SHP77 treated with DMSO at 0.1 percent for 48 hours (cell line): Measurements from ENCODE around the gene OSTF1.

Experiments used
- DNase-seq: peaks from one replicate; lab custom pipeline; 2025; lab: John Stamatoyannopoulos, UW

OSTF1 gene

DNA sequence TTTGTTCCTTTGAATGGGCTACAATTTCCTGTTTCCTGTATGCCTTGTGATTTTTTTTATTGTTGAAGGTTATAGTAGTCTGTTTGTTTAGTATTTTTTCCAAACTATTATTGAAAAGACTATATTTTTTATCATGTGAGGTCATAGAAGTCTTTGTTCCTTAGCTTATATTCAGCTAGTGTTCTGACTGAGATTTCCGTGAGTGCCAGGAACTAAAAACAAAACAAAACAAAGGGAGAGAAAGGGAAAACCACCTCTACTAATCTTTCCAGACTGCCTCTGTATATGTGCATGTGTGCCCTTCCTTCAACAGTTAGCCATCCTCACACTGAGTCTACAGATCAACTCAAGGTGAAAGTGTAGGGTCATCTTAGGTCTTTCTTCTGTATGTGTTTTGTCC lies 79.0 kb downstream of the OSTF1 start:
- no peak for DNase-seq

DNA sequence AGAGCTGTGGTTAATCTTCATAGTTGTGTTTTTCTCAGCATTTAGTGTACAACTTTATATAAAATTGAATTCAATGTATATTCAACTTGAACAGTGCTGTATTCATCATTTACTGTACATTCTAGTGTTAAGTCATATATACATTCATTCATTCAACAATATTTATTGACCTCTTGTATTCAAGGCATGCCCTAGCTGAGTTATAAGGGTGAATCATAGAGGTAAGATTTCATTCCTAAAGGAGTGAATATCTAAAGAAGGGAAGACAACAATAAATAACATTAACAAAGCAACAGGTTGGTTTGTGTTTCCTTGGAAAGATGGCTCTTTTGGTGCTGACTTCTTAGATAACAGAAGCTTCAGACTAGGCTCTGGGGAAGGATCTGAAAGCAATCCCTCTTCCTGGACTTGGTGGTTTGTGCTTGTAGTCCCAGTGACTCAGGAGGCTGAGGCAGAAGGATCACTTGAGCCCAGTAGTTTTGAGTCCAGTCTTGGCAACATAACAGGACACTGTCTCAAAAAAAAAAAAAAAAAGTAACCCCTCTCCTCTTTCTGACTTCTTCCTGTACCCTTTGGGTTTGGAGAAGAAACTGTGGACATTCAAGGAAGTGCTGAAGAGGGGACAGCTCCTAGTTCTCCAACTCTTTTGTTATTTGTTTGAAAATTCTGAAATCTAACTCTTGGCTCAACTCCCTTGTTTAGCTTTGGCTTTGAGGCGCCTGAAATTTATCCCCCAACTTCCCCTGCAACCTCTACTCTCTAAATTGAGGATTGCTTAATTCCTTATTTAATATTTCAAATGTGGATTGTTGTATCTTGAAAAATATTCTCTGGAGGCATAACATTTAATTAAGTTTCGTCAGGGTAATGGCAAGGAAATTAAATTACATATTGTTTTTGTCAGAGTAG lies 80.2 kb downstream of the OSTF1 start:
- no peak for DNase-seq

DNA sequence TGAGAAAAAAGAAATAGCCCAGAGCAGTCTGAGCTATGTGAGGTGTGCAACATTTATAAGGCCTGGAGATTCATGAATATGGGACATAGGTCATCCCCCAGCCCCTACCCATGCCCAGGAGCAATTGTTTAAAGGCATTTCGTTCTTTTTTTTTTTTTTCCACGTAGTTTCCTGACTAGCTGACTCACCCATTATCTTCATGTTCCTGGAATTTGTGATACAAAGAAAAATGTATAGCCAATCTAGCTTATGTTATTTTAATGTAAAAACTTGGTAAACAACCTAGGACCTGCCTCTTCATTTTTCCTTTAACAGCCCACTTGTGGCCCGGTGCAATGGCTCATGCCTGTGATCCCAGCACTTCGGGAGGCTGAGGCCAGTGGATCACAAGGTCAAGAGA lies 81.3 kb downstream of the OSTF1 start:
- DNase-seq: no peak

DNA sequence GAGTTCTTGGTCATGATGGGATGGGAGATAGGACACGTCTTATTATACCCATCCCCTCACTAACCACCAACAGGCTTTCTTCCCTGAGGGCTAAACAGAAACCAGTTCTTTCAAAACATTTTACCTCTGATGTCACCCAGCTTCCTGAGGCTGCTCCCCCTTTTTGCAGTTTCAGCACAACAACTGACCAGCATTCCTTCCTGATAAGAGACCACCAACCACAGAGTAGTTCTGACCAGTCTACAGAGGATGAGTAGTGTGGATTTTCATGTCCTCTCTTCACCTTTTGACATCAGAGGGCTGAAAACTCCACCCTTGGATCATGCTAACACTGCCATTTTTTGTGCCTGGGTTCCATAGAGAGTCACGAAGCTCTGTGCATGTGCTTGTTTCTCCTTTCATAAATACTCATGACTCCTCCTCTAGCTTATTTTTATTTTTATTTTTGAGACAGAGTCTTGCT lies 82.6 kb downstream of the OSTF1 start:
- DNase-seq: no peak

DNA sequence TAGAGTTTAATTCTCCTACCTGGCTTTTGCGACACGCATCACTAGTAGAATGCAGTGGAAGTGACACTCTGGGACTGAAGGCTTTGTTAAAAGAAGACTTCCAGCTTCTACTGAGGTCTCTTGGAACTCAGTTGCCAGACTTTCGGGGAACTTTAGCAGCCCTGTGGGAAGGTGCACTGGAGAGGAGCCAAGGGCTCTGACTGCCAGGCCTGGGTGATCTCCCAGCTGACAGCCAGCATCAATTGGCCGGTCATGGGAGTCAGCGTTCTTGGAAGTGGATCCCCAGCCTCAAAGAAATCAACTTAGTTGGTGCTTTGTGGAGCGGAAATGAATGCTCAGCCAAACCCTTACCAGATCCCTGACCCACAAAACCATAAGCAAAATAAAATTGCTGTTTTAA lies 87.1 kb downstream of the OSTF1 start:
- no peak for DNase-seq

DNA sequence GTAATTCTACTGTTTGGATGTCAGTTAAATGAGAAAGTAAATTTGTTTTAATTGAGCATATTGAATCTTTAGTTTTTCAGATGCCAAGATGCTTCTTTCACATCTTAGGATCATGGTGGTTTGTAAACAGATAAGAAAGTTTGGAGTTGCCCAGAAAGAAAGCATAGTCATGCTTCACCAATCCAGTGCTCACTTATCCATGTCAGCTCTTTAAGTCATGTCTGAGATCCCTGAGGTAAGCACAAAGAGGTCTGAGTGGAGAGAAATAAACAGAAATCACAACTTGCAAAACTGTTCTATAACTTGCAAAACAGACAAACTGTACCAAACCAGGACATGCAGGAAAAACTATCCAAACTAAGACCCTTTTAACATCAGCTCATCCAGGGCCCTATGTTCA lies 87.7 kb downstream of the OSTF1 start:
- DNase-seq: no peak

DNA sequence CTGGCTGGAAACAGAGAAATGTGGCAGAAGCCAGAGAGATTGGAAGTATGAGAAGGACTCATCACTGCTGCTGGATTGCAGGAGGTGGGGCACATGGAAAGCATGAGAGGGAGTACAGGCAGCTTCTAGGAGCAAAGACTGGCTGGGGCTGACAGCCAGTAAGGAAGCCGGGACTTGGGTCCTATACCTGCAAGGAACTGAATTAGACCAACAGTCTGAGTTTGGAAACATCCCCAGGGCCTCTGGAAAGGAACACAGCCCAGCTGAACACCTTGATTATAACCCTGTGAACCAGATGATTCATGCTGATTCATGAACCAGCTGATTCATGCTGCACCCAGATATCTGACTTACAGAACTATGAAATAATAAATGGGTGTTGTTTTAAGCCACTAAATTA lies 93.4 kb downstream of the OSTF1 start:
- no peak for DNase-seq

DNA sequence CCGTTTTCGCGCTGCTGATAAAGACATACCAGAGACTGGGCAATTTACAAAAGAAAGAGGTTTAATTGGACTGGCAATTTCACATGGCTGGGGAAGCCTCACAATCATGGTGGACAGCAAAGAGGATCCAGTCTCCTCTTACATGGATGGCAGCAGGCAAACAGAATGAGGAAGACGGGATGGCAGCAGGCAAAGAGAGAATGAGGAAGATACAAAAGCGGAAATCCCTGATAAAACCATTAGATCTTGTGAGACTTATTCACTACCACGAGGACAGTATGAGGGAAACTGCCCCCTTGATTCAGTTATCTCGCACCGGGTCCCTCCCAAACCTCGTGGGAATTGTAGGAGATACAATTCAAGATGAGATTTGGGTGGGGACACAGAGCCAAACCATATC lies 95.0 kb downstream of the OSTF1 start:
- no peak for DNase-seq

DNA sequence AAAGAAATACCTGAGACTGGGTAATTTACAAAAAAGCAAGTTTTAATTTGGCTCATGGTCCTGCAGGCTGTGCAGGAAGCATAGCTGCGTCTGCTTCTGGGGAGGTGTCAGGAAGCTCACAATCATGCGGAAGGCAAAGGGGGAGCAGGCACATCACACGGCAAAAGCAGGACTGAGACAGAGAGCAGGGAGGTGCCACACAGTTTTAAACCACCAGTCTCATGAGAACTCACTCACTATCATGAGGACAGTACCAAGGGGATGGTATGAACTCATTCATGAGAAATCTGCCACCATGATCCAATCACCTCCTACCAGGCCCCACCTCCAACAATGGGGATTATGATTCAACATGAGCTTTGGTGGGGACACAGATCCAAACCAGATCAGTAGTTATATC lies 96.2 kb downstream of the OSTF1 start:
- DNase-seq: no peak

DNA sequence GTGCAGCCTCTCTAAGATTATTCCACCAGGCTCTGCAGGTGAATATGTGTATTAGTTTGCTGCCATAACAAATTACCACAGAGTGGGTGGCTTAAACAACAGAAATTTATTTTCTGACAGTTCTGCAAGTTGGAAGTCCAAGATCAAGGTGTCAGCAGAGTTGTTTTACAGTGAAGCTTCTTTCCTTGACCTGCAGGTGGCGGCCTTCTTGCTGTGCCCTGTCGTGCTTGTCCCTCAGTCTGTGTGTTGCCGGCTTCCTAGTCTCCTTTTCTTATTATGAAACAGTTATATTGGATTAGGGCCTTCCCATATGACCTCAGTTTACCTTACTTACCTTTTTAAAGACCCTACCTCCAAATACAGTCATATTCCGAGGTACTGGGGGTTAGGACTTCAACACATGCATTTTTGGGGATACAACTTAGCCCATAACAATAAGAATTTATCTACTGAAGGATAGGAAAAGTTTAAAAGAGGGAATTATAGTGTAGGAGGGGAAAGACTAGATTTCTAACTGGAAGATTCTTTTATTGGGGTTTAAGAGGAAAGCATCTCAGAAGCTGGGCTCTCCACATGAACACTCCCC lies 97.4 kb downstream of the OSTF1 start:
- DNase-seq: no peak

DNA sequence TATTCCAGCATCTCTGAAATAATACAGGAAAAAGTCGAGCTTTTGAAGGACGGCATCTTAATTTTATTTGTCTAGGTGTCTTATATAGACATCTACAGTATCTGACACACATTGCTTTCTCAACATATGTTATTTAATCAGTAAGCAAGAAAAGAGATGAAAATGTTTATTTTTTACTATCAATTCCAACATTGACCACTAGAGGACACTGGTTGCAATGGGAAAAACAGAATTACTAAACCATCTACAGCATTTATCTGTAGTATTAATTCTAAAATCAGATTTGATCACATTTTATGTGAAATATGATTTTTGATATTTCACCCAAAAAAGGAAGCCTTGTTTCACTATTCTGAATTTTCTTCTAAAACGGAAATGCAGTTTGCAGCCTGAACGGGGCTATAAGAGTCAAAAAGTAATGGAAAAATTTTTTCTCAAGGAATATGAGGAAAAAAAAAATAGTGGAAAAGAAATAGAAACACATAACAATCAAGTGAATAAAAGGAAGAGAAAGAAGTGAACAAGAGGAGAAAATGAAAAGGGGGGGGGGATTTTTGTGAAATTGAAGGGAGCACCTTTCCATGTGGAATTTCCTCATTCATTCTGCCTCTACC lies 98.6 kb downstream of the OSTF1 start:
- DNase-seq: no peak

DNA sequence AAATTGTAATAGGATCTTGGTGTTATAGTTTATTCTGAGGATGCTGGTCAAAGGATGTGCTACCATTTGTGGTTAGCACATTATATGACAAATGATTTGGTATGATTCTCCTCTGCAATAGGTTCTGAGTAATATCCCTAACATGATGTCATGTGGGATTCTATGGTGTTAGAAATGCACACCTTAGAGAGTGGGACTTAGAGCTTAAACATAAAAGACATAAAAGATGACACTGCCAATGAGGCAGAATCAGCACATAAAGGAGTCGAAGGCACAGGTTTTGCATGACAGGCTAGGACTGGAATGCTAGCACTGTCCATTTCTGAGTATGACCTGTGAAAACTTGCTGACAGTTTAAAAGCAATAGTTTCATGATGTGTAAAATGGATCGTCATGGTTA lies 100.4 kb downstream of the OSTF1 start:
- DNase-seq: no peak

DNA sequence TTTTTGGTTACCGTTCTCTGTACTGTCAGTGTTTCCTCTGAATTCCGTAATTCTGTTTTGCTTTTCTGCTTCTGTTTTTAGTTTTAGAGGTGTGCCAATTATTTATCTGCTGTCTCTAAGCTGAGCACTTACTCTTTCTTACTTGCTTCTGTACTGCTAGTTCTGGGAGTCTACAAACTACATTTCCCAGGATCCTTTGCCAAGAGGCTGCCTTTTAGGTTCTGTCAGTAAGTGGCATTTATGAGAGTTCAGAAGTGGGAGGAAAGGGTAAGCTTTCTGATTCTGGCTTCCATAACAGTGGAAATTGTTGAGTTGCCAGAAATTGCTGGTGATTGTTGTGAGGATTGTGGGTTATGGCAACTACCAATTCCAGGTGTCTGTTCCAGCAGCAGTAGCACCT lies 102.4 kb downstream of the OSTF1 start:
- no peak for DNase-seq
